HCT116 (cell line): ENCODE data around the gene TEAD1. TPM values are rescaled to one million over a fixed set of nuclear protein-coding genes. Genes with fewer than 3 reads are reported as not detected.
"Not testable (repeated sequence)": the region's sequence is repeated elsewhere in the genome, so short reads cannot be mapped to it uniquely, and the experiment has no call there.

Experiments used
- ATAC-seq: fragments of 200-7000 bp; cut with Tn5 transposase; 2 replicates; pipeline ENCODE4 v1.9.1; 2020; ENCODE audit warnings: mild to moderate bottlenecking, moderate library complexity
- BruUV-seq: library from RNA; stranded (reverse); fragments of 400-500 nt; replicated peaks from 2 replicates; lab custom pipeline; 2021; lab: Mats Ljungman, UMichigan
- CTCF ChIA-PET: fragments of 300-600 bp; sonication (Branson Sonifier 250); formaldehyde crosslinking; loops from one replicate; lab custom pipeline; 2021; ENCODE audit warnings: antibody characterized with exemption; lab: Charles Lee
- POLR2A ChIA-PET: fragments of 300-600, 350-600 bp; sonication (Branson Sonifier 250); formaldehyde crosslinking; loops from one replicate; lab custom pipeline; 2021; ENCODE audit warnings: antibody characterized with exemption; lab: Charles Lee
- RAD21 ChIA-PET, 2 experiments: fragments of 300-600 bp; sonication (Branson Sonifier 250); formaldehyde crosslinking; loops; one replicate each; lab custom pipeline; 2023; ENCODE audit warnings: low total read pairs in 2 of 2; ENCODE audit not compliant: uncharacterized antibody in 2 of 2, unreplicated experiment in 2 of 2, low non-redundant PET in 1 of 2; lab: Charles Lee
- DNase-seq: peaks from one replicate; pipeline ENCODE4 v3.0.0-alpha.2; 2010; ENCODE audit warnings: low read depth, low spot score
- H2AFZ ChIP-seq: fragments of 200-600 bp; shearing (Covaris generic), sonication (generic); 2 replicates; pipeline ENCODE4 v1.6.1; 2017; ENCODE audit warnings: low read depth, mixed run types, mixed read lengths, antibody characterized with exemption, low read length; ENCODE audit not compliant: poor library complexity, severe bottlenecking
- H3K27ac ChIP-seq: 2 replicates; pipeline ENCODE4 v1.5.1; 2012; ENCODE audit warnings: low read depth, low read length
- H3K27me3 ChIP-seq: fragments of 200-600 bp; sonication (generic); 2 replicates; pipeline ENCODE4 v1.6.1; 2016; ENCODE audit warnings: mixed run types, low read length, mixed read lengths; ENCODE audit not compliant: insufficient read depth
- H3K36me3 ChIP-seq, 2 experiments: fragments of 200-500 bp in 1 of 2; fragments of 200-600 bp in 1 of 2; sonication (Bioruptor generic) in 1 of 2; sonication (generic) in 1 of 2; 2 replicates each; pipeline versions ENCODE4 v1.5.1 to v1.6.1; 2014 to 2016; ENCODE audit warnings: low read length in 2 of 2, inconsistent platforms in 1 of 2, mixed read lengths in 1 of 2, mixed run types in 1 of 2; ENCODE audit not compliant: insufficient read depth in 2 of 2, control insufficient read depth in 1 of 2
- H3K4me1 ChIP-seq, 2 experiments: fragments of 200-600 bp in 1 of 2; sonication (generic) in 1 of 2; 2 replicates each; pipeline versions ENCODE4 v1.5.1 to v1.6.1; 2012 to 2017; ENCODE audit warnings: low read length in 2 of 2, inconsistent platforms in 1 of 2, mild to moderate bottlenecking in 1 of 2, mixed read lengths in 1 of 2, mixed run types in 1 of 2, moderate library complexity in 1 of 2; ENCODE audit not compliant: insufficient read depth in 2 of 2, control insufficient read depth in 1 of 2
- H3K4me2 ChIP-seq: fragments of 200-600 bp; sonication (generic); 2 replicates; pipeline ENCODE4 v1.6.1; 2017; ENCODE audit warnings: mixed run types, low read length, mixed read lengths
- H3K4me3 ChIP-seq, 2 experiments: fragments of 200-600 bp in 1 of 2; sonication (generic) in 1 of 2; replicated peaks in 1 of 2; 2 replicates each; pipeline ENCODE4 v1.5.1; 2011 to 2016; ENCODE audit warnings: low read length in 2 of 2, control low read depth in 1 of 2, low read depth in 1 of 2, mild to moderate bottlenecking in 1 of 2, mixed read lengths in 1 of 2, mixed run types in 1 of 2
- H3K79me2 ChIP-seq: fragments of 200-600 bp; sonication (generic); 2 replicates; pipeline ENCODE4 v1.6.1; 2017; ENCODE audit warnings: mild to moderate bottlenecking, mixed run types, low read length, moderate library complexity, mixed read lengths; ENCODE audit not compliant: insufficient read depth
- H3K9ac ChIP-seq: fragments of 200-600 bp; sonication (generic); 2 replicates; pipeline ENCODE4 v1.6.1; 2016; ENCODE audit warnings: low read length, mixed read lengths
- H3K9me2 ChIP-seq: fragments of 200-600 bp; sonication (generic), shearing (Covaris generic); 2 replicates; pipeline ENCODE4 v1.6.1; 2017; ENCODE audit warnings: mixed run types, mild to moderate bottlenecking, moderate library complexity; ENCODE audit not compliant: insufficient read depth
- H3K9me3 ChIP-seq, 2 experiments: fragments of 200-500 bp in 1 of 2; fragments of 200-600 bp in 1 of 2; sonication (Bioruptor generic) in 1 of 2; sonication (generic) in 1 of 2; 2 replicates each; pipeline ENCODE4 v1.6.1; 2014 to 2017; ENCODE audit warnings: low read length in 2 of 2, mixed read lengths in 2 of 2, inconsistent platforms in 1 of 2, low read depth in 1 of 2, mild to moderate bottlenecking in 1 of 2, mixed run types in 1 of 2, moderate library complexity in 1 of 2; ENCODE audit not compliant: control insufficient read depth in 1 of 2, insufficient read depth in 1 of 2
- H4K20me1 ChIP-seq: fragments of 200-600 bp; sonication (generic), shearing (Covaris generic); 2 replicates; pipeline ENCODE4 v1.6.1; 2017; ENCODE audit warnings: mixed run types, mild to moderate bottlenecking, moderate library complexity; ENCODE audit not compliant: insufficient read depth
- CBX3 ChIP-seq: IDR thresholded peaks from 2 replicates; pipeline ENCODE4 v1.6.1; 2012; ENCODE audit warnings: low read depth
- CEBPB ChIP-seq: IDR thresholded peaks from 2 replicates; pipeline ENCODE4 v1.6.1; 2012; ENCODE audit warnings: low read depth
- CTCF ChIP-seq, 3 experiments: fragments of 200-600 bp in 1 of 3; sonication (generic) in 1 of 3; IDR thresholded peaks in 2 of 3; conservative IDR thresholded peaks in 1 of 3; 2 replicates each; pipeline ENCODE4 v1.5.1; 2012 to 2017; ENCODE audit warnings: low read depth in 2 of 3, low read length in 2 of 3, antibody characterized with exemption in 1 of 3, borderline replicate concordance in 1 of 3, control low read depth in 1 of 3, mild to moderate bottlenecking in 1 of 3, mixed read lengths in 1 of 3, mixed run types in 1 of 3, moderate library complexity in 1 of 3; ENCODE audit not compliant: insufficient read depth in 1 of 3
- EZH2 ChIP-seq: fragments of 200-600 bp; sonication (generic); IDR thresholded peaks from 2 replicates; pipeline ENCODE4 v1.6.1; 2017; ENCODE audit warnings: antibody characterized with exemption, mixed run types
- EZH2phosphoT487 ChIP-seq: fragments of 200-600 bp; IDR thresholded peaks from 2 replicates; pipeline ENCODE4 v1.6.1; 2018; ENCODE audit warnings: antibody characterized with exemption, borderline replicate concordance
- FOSL1 ChIP-seq: IDR thresholded peaks from 2 replicates; pipeline ENCODE4 v1.6.1; 2012; ENCODE audit warnings: low read depth
- JUND ChIP-seq: IDR thresholded peaks from 2 replicates; pipeline ENCODE4 v1.6.1; 2012
- POLR2AphosphoS5 ChIP-seq: IDR thresholded peaks from 2 replicates; pipeline ENCODE4 v1.6.1; 2011; ENCODE audit warnings: mild to moderate bottlenecking, low read depth, low read length, moderate library complexity
- RAD21 ChIP-seq: IDR thresholded peaks from 2 replicates; pipeline ENCODE4 v1.6.1; 2012; ENCODE audit warnings: low read depth, mild to moderate bottlenecking
- SP1 ChIP-seq: IDR thresholded peaks from 2 replicates; pipeline ENCODE4 v1.6.1; 2012; ENCODE audit warnings: low read depth
- SRF ChIP-seq: IDR thresholded peaks from 2 replicates; pipeline ENCODE4 v1.6.1; 2012; ENCODE audit warnings: low read depth
- TCF7L2 ChIP-seq: IDR thresholded peaks from 2 replicates; pipeline ENCODE4 v1.7.0; 2011; ENCODE audit warnings: borderline replicate concordance, inconsistent platforms; ENCODE audit not compliant: insufficient read depth, insufficient read length; ENCODE audit errors: extremely low read depth
- YY1 ChIP-seq: IDR thresholded peaks from 2 replicates; pipeline ENCODE4 v1.6.1; 2011; ENCODE audit warnings: low read length, low read depth, moderate library complexity, mild to moderate bottlenecking; ENCODE audit not compliant: insufficient replicate concordance; ENCODE audit errors: extremely low read depth
- ZFX ChIP-seq: fragments of 450-650 bp; IDR thresholded peaks from 2 replicates; pipeline ENCODE4 v1.6.1; 2017
- ZNF274 ChIP-seq: fragments of 200-500 bp; sonication (Bioruptor generic); IDR thresholded peaks from 2 replicates; pipeline ENCODE4 v1.6.1; 2014; ENCODE audit warnings: mild to moderate bottlenecking, low read depth, low read length, inconsistent platforms
- intact Hi-C: fragments of 100-400 bp; cut with micrococcal nuclease; formaldehyde crosslinking; loops from 2 replicates; pipeline ENCODE4 v1.10.0; 2022
- total RNA-seq: library from RNA; stranded (reverse); gene quantifications from one replicate; pipeline ENCODE4 v1.2.1, GENCODE V29; 2021; ENCODE audit not compliant: unreplicated experiment

The TEAD1 gene
- total RNA-seq, 1 experiment from 2014 or later: 103 TPM

- H3K4me1 ChIP-seq, POLR2A ChIA-PET, H2AFZ ChIP-seq, H3K4me2 ChIP-seq, H3K27me3 ChIP-seq, BruUV-seq, H3K9ac ChIP-seq, H3K79me2 ChIP-seq, CTCF ChIA-PET, H3K27ac ChIP-seq, DNase-seq, H3K9me3 ChIP-seq, H4K20me1 ChIP-seq, H3K4me3 ChIP-seq, ATAC-seq, intact Hi-C loops, H3K9me2 ChIP-seq, RAD21 ChIA-PET: not testable (repeated sequence)
- H3K36me3 ChIP-seq: peaks cover 4 to 18% of the 10 kb centered on the region in 2 experiments; a peak in 2 of 4 replicates
Measured at GRCh38 chr11:12877508-12877907, 203.3 kb downstream of the TEAD1 start.

GRCh38 chr11:12880327-12880726 is 206.1 kb downstream of the TEAD1 start:
- DNase-seq: no peak
- Histone ChIP-seq H3K27ac (no peak overlapping the region), H3K9me3 (no peaks in the 10 kb centered on the region), H3K79me2 (no peaks in the 10 kb centered on the region), H3K9me2 (no peaks in the 10 kb centered on the region), H3K4me1 (no peaks in the 10 kb centered on the region; a peak in 1 of 4 replicates), H3K4me3 (no peak overlapping the region), H4K20me1 (no peaks in the 10 kb centered on the region), H3K36me3 (peaks cover 8 to 24% of the 10 kb centered on the region in 2 experiments; a peak in 3 of 4 replicates), H2AFZ (no peak overlapping the region), H3K9ac (no peak overlapping the region), H3K27me3 (no peaks in the 10 kb centered on the region), H3K4me2 (no peak overlapping the region)
- intact Hi-C loops: no loop called here
- no peak for TF ChIP-seq SRF
- no peak for TF ChIP-seq FOSL1
- no peak for TF ChIP-seq JUND
- no peak for TF ChIP-seq CEBPB
- TF ChIP-seq ZFX: no peak
- no peak for TF ChIP-seq CBX3
- no peak for TF ChIP-seq YY1
- no peak for TF ChIP-seq ZNF274
- TF ChIP-seq CTCF (IDR thresholded peaks at IDR 0.05 in 2 of 3, conservative IDR thresholded peaks at IDR 0.05 in 1 of 3; ENCODE audit: borderline replicate concordance in 1 of 3, insufficient read depth in 1 of 3, low read depth in 2 of 3, low read length in 2 of 3): no peak
- TF ChIP-seq RAD21: no peak
- TF ChIP-seq TCF7L2: no peak
- no peak for TF ChIP-seq EZH2
- TF ChIP-seq EZH2phosphoT487: no peak
- no peak for TF ChIP-seq POLR2AphosphoS5
- TF ChIP-seq SP1: no peak
- POLR2A ChIA-PET: no interaction called here
- RAD21 ChIA-PET: no interaction called here
- ATAC-seq: no peak
- no TSS peak for BruUV-seq
- CTCF ChIA-PET: no interaction called here
